SK-N-SH treated with all-trans-retinoic acid at 6 μM for 48 hours (cell line): ENCODE data around the gene ERAL1.

Experiments used
- ARNTL ChIP-seq: fragments of 450-650 bp; formaldehyde crosslinking; IDR thresholded peaks from 2 replicates; pipeline ENCODE4 v1.5.0; 2020; ENCODE audit warnings: low read depth, mild to moderate bottlenecking, moderate library complexity, borderline replicate concordance
- BACH2 ChIP-seq: fragments of 250-450 bp; sonication (Bioruptor Pico); IDR thresholded peaks from 2 replicates; pipeline ENCODE4 v1.9.0; 2021; ENCODE audit warnings: mild to moderate bottlenecking, borderline replicate concordance
- ISL1 ChIP-seq: fragments of 250-450 bp; sonication (Bioruptor Pico); IDR thresholded peaks from 2 replicates; pipeline ENCODE4 v2.1.2; 2022; ENCODE audit warnings: mild to moderate bottlenecking, moderate library complexity
- POU6F1 ChIP-seq: fragments of 250-450 bp; sonication (Bioruptor Pico); IDR thresholded peaks from 2 replicates; pipeline ENCODE4 v1.8.0; 2021; ENCODE audit warnings: low read depth, mild to moderate bottlenecking, moderate library complexity, borderline replicate concordance
- PPARA ChIP-seq: fragments of 250-450 bp; sonication (Bioruptor Pico); IDR thresholded peaks from 2 replicates; pipeline ENCODE4 v1.5.0; 2020; ENCODE audit warnings: mild to moderate bottlenecking, borderline replicate concordance
- RARB ChIP-seq: fragments of 250-450 bp; sonication (Bioruptor Pico); IDR thresholded peaks from 2 replicates; pipeline ENCODE4 v1.8.0; 2021; ENCODE audit warnings: mild to moderate bottlenecking, moderate library complexity
- SNAI2 ChIP-seq: fragments of 250-450 bp; sonication (Bioruptor Pico); IDR thresholded peaks from 2 replicates; pipeline ENCODE4 v1.5.0; 2020; ENCODE audit warnings: mild to moderate bottlenecking, moderate library complexity
- ZFP3 ChIP-seq: fragments of 250-450 bp; sonication (Bioruptor Pico); IDR thresholded peaks from 2 replicates; pipeline ENCODE4 v1.5.0; 2020; ENCODE audit warnings: mild to moderate bottlenecking, moderate library complexity
- ZNF565 ChIP-seq: fragments of 450-650 bp; formaldehyde crosslinking; conservative IDR thresholded peaks from 2 replicates; pipeline ENCODE4 v1.5.0; 2020; ENCODE audit warnings: low read depth, mild to moderate bottlenecking, moderate library complexity

GRCh38 chr17:28858801-28859355, 4.1 kb downstream of the ERAL1 start:
- TF ChIP-seq ARNTL = no peak
- TF ChIP-seq ZNF565 = no peak
- no peak for TF ChIP-seq ZFP3 (CRISPR knock-in tag)
- no peak for TF ChIP-seq RARB (CRISPR knock-in tag)
- no peak for TF ChIP-seq SNAI2 (CRISPR knock-in tag)
- TF ChIP-seq ISL1 (CRISPR knock-in tag) = no peak
- TF ChIP-seq POU6F1 = no peak
- no peak for TF ChIP-seq BACH2
- TF ChIP-seq PPARA (CRISPR knock-in tag) = no peak
